NCI-H146 treated with DMSO at 0.1 percent for 48 hours (cell line): ENCODE data around the gene THBD.

Experiments used
- DNase-seq: peaks from one replicate; lab custom pipeline; 2025; ENCODE audit not compliant: unreplicated experiment; lab: John Stamatoyannopoulos, UW

Gene THBD

DNA sequence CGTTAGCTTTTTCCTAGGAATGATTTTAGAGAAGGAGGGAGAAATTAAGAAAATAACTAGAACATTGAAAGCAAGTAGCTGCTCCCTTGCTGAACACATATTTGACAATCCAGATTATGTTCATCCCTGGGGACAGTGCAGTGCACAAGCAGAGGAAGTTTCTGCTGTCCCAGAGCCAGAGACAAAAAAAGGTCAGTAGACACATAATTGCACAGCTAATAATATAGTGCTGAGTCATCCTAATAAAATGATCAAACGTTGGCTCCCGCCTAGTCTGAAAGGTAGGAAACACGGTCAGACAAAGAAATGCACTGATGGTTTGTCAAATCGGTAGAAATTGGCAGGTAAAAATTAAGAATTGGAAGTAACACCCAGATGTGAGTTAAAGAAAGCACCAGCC lies 36.0 kb downstream of the THBD start:
- no peak for DNase-seq

DNA sequence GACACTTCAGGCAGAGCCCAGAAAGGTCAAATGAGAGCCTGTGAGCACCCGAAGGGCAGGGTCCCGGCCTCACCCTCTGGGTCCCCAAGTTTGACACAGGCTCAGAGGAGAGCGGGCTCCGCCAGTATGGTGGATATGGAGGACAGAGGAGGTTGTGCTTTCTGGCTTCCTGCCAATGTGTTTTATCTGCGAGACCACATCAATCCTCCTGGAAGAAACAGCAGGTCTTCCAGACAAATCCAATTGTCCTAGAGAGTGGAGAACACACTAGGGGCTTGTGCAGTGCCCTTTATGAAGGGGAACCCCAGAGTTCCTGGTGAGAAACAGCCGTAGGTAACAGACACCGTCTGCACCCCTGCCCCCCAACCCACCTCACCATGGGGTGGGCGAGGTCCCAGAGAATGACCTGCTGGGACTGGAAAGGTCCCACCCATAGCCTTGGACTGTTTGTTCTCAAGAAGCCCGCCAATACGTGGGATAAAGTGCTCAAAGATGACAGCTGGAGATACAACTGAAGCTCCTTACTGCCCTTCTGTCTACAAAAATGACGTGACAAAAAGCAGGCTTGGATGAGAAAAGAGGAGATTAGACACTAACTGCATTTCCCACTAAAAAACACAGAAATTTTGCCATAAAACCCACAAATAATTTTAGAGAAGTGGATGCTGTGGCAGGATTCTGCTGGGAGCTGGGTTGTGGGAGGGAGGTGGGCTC lies 38.3 kb downstream of the THBD start:
- no peak for DNase-seq

DNA sequence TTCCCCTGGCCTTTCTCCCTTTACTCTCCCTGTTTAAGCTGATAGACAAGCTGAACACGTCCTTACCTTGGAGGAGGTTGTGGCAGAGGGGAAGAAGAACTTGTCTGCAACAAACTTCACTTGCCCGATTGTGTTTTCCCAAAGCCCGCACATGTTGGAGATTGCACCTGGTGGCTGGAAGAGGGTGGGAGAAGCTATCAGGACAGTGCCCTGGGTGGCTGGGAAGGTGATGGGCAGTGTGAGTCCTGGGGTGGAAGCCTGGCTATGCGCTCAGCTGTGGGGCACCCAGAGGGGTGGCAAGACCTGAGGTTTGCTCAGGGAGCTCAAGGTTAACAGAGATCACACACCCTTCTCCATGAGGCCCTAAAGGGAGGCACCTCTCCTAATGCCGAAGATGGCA lies 39.4 kb downstream of the THBD start:
- DNase-seq, result no peak

DNA sequence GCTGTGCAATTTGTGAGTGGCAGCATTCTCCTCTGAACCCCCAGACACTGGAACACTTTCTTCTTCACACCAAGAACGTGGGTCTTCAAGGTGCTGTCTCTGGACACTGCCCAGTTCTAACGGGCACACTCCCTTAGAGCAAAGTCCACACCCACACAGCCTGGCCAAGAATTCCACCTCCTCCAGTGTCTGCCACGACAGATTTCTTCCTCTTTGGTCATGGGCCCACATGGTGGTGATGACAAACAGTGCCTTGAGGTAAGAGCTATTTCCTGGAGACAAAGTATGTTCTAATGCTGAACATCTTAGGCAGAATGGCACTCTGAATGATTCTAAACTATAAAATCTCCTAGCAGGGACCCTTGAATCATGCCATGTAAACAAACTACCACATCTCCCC lies 39.8 kb downstream of the THBD start:
- no peak for DNase-seq

DNA sequence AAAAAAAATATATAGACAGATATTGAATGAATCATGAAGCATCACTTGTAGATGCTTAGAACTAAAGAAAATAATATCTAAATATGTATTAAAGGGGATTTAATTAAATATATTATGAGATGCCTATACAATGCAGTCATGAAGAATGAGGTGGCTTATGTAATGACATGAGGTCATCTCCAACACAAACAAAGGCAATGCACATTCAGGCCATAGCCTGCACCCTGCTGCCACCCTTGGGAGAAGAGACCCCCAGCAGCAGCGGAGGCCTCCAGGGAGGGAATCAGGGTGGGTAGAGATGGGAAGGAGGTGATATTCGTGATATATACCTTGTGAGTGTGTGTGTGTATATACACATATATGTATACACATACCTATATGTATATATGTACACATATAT lies 40.8 kb downstream of the THBD start:
- no peak for DNase-seq

DNA sequence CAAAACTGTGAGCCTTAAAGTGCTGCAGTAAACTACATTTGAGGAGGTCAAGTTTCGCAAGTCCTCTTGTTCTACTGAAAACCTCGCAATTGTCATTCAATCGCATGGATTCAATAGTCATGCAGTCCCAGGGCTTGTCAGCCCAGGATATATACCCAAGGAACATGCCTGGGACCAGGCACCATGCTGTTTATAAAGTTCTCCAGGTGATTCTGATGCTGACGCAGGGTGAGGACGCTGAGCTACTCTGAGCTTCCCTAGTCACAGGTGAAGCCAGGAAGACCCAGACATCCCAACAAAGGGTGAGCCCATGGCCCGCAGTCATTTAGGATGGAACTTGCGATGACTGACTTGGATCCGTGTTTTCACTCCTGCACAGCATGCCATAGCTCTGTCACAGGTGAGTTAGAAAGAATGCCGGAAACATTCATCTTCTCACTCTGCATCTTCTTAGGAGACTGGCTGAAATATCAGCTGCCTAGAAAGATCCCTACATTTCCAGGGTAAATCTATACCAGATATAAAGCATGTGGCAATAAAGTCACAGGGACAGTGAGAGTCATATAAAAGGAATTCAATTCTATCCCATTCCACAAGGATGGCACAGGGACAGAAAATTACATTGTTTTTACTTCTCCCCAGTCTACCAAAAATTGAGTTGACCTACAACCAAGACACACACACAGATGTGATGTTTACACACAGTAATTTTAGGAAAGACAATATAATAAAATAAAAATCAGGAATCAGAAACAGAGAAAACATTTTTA lies 41.4 kb downstream of the THBD start:
- no peak for DNase-seq

DNA sequence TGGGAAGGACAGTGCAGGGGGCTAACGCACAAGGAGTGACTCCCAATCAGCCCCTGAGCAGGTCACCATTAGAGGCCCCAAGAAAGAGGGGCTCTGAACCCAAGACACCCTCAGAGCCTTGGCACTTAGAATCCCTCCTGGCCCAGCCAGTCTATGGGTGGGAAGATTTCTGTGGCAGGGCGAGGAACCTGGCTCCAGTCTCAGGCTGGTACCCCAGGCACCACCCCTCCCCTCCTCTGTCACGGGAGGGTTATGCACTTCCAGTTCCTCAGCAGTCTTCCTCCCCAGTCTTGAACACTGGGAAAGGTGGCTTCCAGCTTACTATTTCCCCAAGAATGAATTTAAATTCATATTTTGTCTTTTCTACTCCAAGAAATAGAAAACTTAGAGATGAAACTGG lies 42.0 kb downstream of the THBD start:
- DNase-seq, result no peak

DNA sequence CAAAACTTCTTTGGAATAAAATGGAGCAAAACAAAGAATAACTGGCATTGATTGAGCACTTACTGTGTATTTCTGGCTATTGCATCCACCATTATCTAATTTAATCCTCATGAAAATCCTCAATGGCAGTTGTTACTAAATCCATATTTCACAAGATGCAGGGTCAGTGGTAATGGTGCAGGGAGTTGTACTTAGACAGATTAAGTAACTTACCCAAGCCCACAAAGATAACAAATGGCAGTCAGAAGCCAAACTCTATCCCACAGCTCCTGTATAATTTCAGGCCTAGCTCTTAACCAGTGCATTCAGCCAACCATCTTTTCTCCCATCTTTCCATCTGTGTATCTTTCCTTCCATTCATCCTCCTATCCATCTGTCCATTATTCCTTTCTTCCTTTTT lies 43.7 kb downstream of the THBD start:
- DNase-seq, result no peak

DNA sequence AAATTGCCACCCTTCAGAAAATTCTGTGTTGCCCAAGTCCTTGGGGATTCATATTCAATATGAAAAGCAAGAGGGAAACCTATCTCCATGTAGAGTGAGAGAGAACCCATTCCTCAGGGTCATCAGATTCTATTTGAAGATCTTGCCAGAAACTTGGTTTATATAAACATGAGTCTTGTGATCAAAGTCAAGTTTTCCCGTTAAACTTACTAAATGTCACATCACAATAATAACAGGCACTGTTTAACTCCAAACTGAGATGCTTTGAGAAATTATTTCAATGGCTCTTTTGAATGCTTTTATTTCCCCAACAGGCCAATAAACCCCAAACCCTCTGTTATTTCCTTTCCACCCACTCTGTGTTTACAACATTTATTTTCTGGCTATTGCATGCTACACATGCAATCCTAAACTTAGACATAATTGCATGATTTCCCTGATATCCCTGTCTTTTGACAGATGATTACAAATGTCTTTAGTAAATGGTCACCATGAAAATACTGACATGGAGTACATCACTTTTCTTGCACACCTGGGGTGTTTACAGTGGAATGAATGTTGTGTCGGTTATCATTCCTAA lies 45.5 kb downstream of the THBD start:
- DNase-seq, result no peak

DNA sequence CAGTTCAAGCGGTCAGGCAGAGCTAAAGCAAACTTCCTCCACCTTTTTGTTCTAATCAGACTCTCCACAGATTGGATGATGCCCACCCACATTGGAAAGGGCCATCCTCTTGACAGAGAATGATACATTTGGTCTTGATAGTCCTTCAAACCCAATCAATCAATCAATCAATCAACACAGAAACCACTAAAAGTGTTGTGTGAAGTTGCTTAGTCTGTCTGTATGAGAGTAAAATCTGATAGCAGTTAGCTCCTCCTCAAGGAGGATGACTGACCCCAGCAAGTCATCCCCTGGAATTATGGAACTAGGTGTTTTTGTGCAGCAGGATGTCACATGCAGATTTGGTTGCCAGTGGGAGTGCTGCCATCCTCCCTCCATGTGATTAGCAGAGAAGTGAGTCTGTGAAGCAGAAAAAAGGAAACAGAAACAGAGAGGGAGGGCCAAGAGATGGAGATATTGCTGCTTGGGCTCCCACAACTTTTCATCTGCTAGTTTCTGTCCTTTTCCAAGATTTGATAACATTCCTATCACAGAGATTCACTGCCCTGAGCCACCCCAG lies 46.3 kb downstream of the THBD start:
- no peak for DNase-seq

DNA sequence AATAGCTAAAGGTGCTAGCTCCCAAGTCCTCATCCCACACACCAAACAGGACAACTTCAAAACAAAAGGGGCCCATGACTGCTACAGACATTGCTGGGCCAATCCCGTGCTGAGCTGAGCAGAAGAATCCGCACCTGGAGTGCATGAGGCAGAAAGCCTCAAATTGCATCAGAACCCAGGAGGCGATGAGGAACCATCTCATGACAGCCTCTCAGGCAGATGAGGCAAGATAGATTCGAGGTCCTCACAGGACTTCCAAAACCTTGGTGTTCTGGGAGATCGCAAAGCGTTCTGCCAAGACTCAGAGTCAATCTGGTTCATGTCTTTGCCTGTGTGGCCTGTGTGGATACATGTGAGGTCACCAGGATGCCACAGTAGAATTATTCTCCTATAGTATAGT lies 47.2 kb downstream of the THBD start:
- no peak for DNase-seq

DNA sequence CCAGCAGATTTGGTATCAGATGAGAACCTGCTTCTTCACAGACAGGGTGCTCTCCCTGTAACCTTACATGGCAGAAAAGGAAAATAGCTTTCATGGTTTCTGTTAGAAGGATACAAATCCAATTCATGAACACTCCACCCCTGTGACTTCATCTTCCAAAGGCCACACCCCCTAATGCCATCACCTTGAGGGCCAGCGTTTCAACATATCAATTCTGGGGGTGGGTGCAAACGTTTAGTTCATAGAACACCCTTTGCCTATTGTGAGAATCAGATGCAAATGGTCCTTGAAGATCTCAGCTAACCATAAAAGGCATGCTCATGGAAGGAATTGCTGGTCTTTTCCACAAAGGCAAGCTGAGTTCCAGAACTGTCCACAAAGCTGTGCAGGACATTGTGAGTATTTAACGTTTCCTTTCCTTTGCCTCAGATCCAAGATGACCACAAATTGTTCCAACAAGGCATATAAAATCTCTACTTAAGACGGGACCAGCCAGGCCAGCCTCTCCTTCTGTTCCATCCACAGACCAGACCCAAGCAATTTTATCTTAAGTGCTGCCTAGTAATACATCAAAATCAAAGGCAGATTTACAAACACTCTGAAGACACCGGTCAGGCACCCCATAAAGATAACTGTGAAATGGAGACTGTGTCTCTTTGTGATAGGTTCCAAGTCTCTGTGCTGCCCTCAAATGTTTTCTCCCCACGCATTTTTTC lies 49.1 kb downstream of the THBD start:
- DNase-seq, result no peak

DNA sequence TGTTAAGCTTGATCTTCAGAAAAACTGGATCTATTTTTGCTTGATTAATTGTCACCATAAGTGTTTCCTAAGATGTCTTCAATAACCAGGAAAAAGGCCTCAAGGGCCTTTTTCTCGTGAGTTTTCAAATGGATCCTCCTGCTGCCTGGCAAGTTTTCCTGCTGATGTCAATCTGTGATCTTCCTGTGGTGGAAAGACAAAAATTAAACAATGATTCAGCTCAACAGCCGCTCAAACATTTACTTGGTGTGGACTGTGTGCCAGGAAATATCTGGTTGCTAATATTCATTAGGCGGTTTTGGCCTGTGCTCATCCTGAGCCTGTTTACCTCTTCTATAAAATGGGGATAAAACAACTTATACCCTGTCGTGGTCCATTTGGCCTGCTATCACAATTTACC lies 49.7 kb downstream of the THBD start:
- DNase-seq, result no peak

DNA sequence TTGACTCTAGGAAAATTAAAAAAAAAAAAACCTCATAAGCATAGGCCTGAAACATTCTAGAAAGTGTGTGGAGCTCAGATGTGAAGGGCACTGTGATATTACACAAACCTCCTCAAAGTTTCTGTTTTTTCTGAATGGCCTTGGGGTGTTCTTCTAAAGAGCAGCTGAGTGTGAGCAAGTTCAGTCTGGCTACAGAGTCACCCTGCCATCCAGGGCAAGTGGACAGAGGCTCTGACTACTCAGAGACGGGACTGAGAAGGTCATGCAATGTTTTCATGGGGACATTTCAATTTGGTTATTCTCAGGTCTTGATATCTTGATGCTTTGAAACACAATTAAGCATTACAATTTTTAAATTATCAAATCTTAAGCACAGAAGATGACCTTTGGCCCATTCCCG lies 51.0 kb downstream of the THBD start:
- no peak for DNase-seq

DNA sequence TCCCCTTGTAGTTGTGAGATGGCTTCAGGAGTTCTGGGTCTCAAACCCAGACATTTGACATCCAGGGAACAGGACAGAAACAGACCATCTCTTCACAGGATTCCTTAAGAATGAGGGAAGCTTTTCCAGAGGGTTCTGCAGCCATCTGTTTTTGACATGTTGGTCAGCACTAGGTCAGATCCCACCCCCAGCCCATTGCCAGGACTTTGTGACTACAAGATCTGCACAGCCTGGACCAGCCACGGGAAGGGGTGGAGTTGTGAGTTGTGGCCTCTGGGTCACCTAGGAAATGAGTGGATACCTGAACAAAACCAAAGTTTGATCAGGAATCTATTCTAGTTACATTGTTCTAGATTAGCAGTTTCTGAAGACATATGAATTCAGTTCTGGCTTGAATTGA lies 53.5 kb downstream of the THBD start:
- no peak for DNase-seq
